OCI-LY3 (cell line): ENCODE measurements around the gene ANXA11.

Source experiments
- H2AFZ ChIP-seq: fragments of 200-600, 300-600 bp; shearing (Covaris generic); 2 replicates; pipeline ENCODE4 v1.6.0; 2014; ENCODE audit warnings: antibody characterized with exemption, low read depth, low read length
- H3K27ac ChIP-seq: fragments of 200-600, 300-600 bp; sonication (generic); 2 replicates; pipeline ENCODE4 v1.5.1; 2014; ENCODE audit warnings: mild to moderate bottlenecking, low read length, moderate library complexity, mixed read lengths
- H3K27me3 ChIP-seq: fragments of 200-600, 300-600 bp; sonication (generic); 2 replicates; pipeline ENCODE4 v1.6.1; 2014; ENCODE audit warnings: low read depth, low read length, mixed read lengths
- H3K36me3 ChIP-seq: fragments of 200-600, 300-600 bp; sonication (generic); replicated peaks from 2 replicates; pipeline ENCODE3; 2014; ENCODE audit warnings: low read depth, low read length, mixed read lengths
- H3K4me1 ChIP-seq: fragments of 300-600, 200-600 bp; sonication (generic); 2 replicates; pipeline ENCODE4 v1.6.1; 2014; ENCODE audit warnings: low read length, mixed read lengths
- H3K4me2 ChIP-seq: fragments of 200-600, 300-600 bp; sonication (generic); 2 replicates; pipeline ENCODE4 v1.6.1; 2014; ENCODE audit warnings: low read length, mixed read lengths
- H3K4me3 ChIP-seq: fragments of 300-600, 200-600 bp; sonication (generic); 2 replicates; pipeline ENCODE4 v1.5.1; 2014; ENCODE audit warnings: antibody characterized with exemption, mild to moderate bottlenecking, low read length, moderate library complexity
- H3K79me2 ChIP-seq: fragments of 300-600, 200-600 bp; shearing (Covaris generic); 2 replicates; pipeline ENCODE4 v1.6.1; 2014; ENCODE audit warnings: mild to moderate bottlenecking, low read length, mixed read lengths
- H3K9ac ChIP-seq: fragments of 300-600, 200-600 bp; shearing (Covaris generic); 2 replicates; pipeline ENCODE4 v1.6.0; 2014; ENCODE audit warnings: mild to moderate bottlenecking, low read length, moderate library complexity
- H3K9me3 ChIP-seq: fragments of 200-600, 300-600 bp; shearing (Covaris generic); 2 replicates; pipeline ENCODE4 v1.6.1; 2014; ENCODE audit warnings: low read length, mixed read lengths; ENCODE audit not compliant: insufficient read depth
- H4K20me1 ChIP-seq: fragments of 200-600, 300-600 bp; sonication (generic); 2 replicates; pipeline ENCODE4 v1.6.1; 2016; ENCODE audit warnings: low read length, mixed read lengths; ENCODE audit not compliant: insufficient read depth
- CTCF ChIP-seq: fragments of 200-600, 300-600 bp; sonication (generic); IDR thresholded peaks from 2 replicates; pipeline ENCODE4 v1.5.1; 2014; ENCODE audit warnings: antibody characterized with exemption, low read length, low read depth
- EZH2phosphoT487 ChIP-seq: fragments of 200-600 bp; shearing (Covaris generic); IDR thresholded peaks from 2 replicates; pipeline ENCODE4 v1.6.1; 2018; ENCODE audit warnings: antibody characterized with exemption, mixed run types, low read depth

The ANXA11 gene

GRCh38 chr10:80122746-80123145 lies 82.6 kb downstream of the ANXA11 start:
- H2AFZ ChIP-seq: no peak overlapping the region
- no peaks in the 10 kb centered on the region for H3K36me3 ChIP-seq
- H4K20me1 ChIP-seq: no peaks in the 10 kb centered on the region
- TF ChIP-seq CTCF: no peak
- TF ChIP-seq EZH2phosphoT487: no peak
- H3K4me2 ChIP-seq: no peak overlapping the region
- no peak overlapping the region for H3K4me3 ChIP-seq
- no peaks in the 10 kb centered on the region for H3K9me3 ChIP-seq
- no peak overlapping the region for H3K9ac ChIP-seq
- no peaks in the 10 kb centered on the region for H3K27me3 ChIP-seq
- no peaks in the 10 kb centered on the region for H3K79me2 ChIP-seq
- H3K4me1 ChIP-seq: no peaks in the 10 kb centered on the region
- no peak overlapping the region for H3K27ac ChIP-seq

GRCh38 chr10:80122110-80122710 lies 83.1 kb downstream of the ANXA11 start:
- H3K27ac ChIP-seq: no peak overlapping the region
- H2AFZ ChIP-seq: no peak overlapping the region
- no peaks in the 10 kb centered on the region for H3K36me3 ChIP-seq
- no peak overlapping the region for H3K4me2 ChIP-seq
- no peak overlapping the region for H3K4me3 ChIP-seq
- H3K9ac ChIP-seq: no peak overlapping the region
- H3K4me1 ChIP-seq: no peaks in the 10 kb centered on the region
- H3K79me2 ChIP-seq: no peaks in the 10 kb centered on the region
- no peaks in the 10 kb centered on the region for H3K27me3 ChIP-seq
- no peak for TF ChIP-seq EZH2phosphoT487
- TF ChIP-seq CTCF: no peak
- H4K20me1 ChIP-seq: no peaks in the 10 kb centered on the region
- H3K9me3 ChIP-seq: no peaks in the 10 kb centered on the region

GRCh38 chr10:80118669-80119068 lies 86.7 kb downstream of the ANXA11 start:
- H3K4me2 ChIP-seq: no peak overlapping the region
- no peak overlapping the region for H2AFZ ChIP-seq
- no peaks in the 10 kb centered on the region for H4K20me1 ChIP-seq
- no peaks in the 10 kb centered on the region for H3K27me3 ChIP-seq
- H3K36me3 ChIP-seq: no peaks in the 10 kb centered on the region
- H3K27ac ChIP-seq: no peak overlapping the region
- no peaks in the 10 kb centered on the region for H3K79me2 ChIP-seq
- TF ChIP-seq EZH2phosphoT487: no peak
- TF ChIP-seq CTCF: no peak
- no peak overlapping the region for H3K4me3 ChIP-seq
- no peak overlapping the region for H3K9ac ChIP-seq
- H3K9me3 ChIP-seq: no peaks in the 10 kb centered on the region
- H3K4me1 ChIP-seq: no peaks in the 10 kb centered on the region

GRCh38 chr10:80110986-80111385 lies 94.4 kb downstream of the ANXA11 start:
- Histone ChIP-seq H4K20me1 (no peaks in the 10 kb centered on the region), H2AFZ (no peak overlapping the region), H3K27me3 (no peaks in the 10 kb centered on the region), H3K36me3 (no peaks in the 10 kb centered on the region), H3K4me2 (no peak overlapping the region), H3K27ac (no peak overlapping the region), H3K79me2 (no peaks in the 10 kb centered on the region), H3K4me1 (no peaks in the 10 kb centered on the region), H3K9ac (no peak overlapping the region), H3K9me3 (0 out of 2 replicates have a peak, but pooled peaks cover 8% of the 10 kb centered on the region), H3K4me3 (no peak overlapping the region)
- TF ChIP-seq EZH2phosphoT487: no peak
- TF ChIP-seq CTCF: no peak
